A549 treated with CpdA at 1 μM for 4 hours (cell line): ENCODE data around the gene MVB12B. TPM values are rescaled to one million over a fixed set of nuclear protein-coding genes. Genes with fewer than 3 reads are reported as not detected.

Experiments used
- total RNA-seq: library from RNA; stranded (reverse); fragments of 200-300 nt; extraction: Qiagen RNA extraction; gene quantifications from 5 replicates; pipeline ENCODE4 v1.2.3, GENCODE V29; 2022; ENCODE audit warnings: low read depth

MVB12B gene, protein sequence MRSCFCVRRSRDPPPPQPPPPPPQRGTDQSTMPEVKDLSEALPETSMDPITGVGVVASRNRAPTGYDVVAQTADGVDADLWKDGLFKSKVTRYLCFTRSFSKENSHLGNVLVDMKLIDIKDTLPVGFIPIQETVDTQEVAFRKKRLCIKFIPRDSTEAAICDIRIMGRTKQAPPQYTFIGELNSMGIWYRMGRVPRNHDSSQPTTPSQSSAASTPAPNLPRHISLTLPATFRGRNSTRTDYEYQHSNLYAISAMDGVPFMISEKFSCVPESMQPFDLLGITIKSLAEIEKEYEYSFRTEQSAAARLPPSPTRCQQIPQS
- total RNA-seq, result 6.4 to 8.4 TPM (median 7.6 TPM) in 5 replicates

DNA sequence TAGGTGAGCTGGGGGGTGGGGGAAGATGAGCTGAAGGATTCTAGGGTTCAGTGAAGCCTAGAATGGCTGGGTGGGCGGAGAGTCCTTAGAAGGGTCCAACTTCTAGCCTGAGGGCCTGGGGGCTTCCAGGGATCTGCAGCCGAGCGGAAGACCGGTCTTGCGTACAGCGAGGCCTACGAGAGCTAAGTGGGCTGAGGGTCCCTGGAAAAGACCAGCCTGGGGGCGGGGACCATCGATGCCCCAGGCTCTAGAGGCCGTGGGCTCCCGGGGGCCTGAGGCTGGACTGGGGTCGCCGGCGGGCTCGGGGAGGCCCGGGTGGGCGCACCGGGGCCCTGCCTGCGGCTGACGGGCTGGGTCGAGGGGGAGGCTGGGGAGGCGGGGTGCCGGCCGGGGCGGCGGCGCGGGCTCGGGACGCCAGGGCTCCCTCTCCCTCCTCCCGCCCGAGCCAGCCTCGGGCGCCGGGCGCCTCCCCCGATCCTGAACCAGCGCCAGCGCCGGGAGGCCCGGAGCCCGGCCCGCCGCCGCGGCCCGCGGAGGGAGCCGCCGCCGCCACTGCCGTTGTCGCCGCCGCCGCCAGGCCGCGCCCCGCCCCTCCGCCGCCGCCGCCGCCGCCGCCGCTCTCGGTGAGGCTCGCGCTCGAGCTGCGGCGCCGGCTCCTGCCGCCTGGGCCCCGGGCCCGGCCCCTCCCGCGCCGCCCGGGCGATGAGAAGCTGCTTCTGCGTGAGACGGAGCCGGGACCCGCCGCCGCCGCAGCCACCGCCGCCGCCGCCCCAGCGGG, at the start of gene MVB12B:
Gene MVB12B, plus strand, starts transcription at position 602 of the 778 bp plus-strand sequence. Its CDS starts 101 bp downstream, at position 703.

